Measurements from ENCODE around the gene HPX.

The HPX gene

DNA sequence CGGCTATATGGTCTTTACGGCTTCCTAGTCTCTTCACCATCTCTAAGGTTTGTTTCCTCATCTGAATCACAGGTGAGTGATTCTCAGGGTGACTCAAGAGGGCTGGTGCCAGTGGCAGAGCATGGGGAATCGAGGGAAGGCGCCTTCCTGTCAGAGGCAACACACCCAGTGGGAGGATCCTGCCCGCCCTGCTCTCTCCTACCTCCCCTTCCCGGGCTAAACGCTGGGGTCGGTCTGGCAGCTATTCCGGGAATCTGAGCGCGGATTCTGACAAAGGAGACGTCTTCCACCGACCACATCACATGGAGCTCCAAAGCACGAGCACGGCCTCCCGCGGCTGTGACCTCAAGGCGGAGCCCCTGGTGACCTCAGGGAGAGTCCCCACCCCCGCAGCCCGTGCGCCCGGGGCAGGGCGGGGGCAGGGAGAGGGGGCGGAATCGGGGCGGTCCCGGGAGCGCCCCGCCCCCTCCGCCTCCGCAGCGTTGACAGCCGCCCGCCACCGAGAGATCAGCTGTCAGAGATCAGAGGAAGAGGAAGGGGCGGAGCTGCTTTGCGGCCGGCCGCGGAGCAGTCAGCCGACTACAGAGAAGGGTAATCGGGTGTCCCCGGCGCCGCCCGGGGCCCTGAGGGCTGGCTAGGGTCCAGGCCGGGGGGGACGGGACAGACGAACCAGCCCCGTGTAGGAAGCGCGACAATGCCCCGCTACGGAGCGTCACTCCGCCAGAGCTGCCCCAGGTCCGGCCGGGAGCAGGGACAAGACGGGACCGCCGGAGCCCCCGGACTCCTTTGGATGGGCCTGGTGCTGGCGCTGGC, 50.7 kb downstream of the HPX start, which contains the start of gene SMPD1:
Gene SMPD1, plus strand, starts transcription at position 570 of the 813 bp plus-strand sequence. Its CDS starts 125 bp downstream, at position 695.
- DNase-seq, result peak; percentile 92 to 93

DNA sequence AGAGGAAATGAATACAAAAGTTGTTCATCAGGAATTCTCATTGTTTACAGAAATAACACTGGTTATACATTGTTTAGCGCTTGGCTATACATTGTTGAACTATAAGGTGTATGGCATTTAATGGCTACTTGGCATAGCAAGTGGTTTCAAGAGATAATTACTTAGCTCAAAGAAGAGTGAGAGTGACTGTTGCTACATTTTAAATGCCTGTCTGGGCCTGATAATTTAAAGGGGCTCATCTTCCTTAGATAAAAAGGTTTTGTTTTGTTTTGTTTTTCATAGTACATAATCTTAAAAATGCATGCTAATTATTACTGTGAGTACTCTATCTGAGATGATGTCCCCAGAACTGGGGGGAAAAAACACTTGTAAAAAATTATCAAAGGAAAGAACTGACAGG, 52.0 kb downstream of the HPX start:
- no peak for DNase-seq

DNA sequence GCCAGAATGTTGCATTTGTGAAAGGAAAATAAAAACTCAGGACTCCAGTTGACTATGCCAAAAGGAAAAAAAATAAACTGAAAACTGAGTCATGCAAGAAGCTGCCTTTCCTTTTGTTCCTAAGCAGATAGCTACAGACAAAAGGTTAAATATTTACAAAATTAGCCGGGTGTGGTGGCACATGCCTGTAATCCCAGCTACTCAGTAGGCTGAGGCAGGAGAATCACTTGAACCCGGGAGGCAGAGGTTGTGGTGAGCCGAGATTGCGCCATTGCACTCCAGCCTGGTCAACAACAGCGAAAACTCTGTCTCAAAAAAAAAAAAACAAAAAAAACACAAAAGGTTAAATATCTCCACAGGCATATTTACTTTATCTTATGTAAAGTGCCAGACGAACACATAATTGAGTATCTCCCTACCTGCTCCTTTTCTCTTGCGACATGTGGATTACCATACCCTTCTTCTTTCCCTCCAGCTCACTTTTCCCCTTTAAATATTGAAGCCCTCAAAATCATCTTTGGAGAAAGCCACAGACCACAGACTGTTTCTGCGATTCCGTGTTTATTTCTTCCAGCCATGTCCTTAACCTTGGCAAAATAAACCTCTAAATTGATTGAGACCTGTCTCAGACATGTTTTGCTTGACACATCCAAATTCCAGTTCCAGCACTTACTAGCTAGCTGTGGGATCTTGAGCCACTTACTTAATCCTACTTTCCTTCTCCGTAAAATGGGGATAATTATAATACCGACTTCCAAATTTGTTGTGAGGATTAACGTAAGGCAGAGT, 52.8 kb downstream of the HPX start:
- DNase-seq, result no peak

DNA sequence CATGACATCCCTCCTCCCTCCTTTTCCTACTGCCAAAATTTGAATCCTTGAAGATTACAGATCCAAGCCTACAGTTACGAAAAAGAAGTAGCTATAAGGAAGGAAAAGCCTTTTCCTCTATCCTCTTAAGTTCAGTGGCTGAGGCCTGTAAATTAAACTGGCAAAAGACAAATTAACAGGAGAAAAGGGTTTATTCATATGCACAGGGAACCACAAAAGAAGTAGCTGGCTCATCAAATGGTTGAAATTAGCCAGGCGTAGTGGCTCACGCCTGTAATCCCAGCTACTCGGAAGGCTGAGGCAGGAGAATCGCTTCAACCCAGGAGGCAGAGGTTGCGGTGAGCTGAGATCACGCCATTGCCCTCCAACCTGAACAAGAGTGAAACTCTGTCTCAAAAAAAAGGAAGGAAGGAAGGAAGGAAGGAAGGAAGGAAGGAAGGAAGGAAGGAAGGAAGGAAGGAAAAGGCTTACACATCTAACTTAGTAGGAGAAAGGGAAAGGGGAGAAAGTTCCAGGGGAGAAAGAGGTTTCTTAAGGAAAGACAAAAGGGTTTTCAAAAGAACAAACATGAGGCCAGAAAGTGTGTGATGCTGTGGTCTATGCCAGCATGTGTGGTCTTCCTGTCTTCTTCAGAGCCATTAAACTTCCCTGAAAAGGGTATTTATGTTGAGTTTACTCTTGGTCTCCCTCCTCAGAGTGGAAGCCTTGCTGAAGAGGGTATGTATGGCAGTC, 55.6 kb downstream of the HPX start:
- no peak for DNase-seq

Data from stimulated activated CD4-positive, alpha-beta T cell treated with anti-CD3 and anti-CD28 coated beads, Interleukin-2, amount 100 ng/mL, for 24 hours (primary cell).